Keratinocyte (primary cell): Measurements from ENCODE around the gene CYTH1. TPM values are rescaled to one million over a fixed set of nuclear protein-coding genes. Genes with fewer than 3 reads are reported as not detected.

Experiments used
- DNase-seq: peaks from one replicate; pipeline ENCODE4 v3.0.0-alpha.2; 2011; ENCODE audit warnings: low read depth, missing footprints, low spot score
- FAIRE-seq: peaks from 2 replicates; lab custom pipeline; 2011; peaks lifted over from hg19 to GRCh38; lab: Jason Lieb, UNC
- H2AFZ ChIP-seq: 2 replicates; pipeline ENCODE4 v1.6.0; 2012; ENCODE audit warnings: low read length, control low read depth, inconsistent platforms; ENCODE audit not compliant: control insufficient read depth
- H3K27ac ChIP-seq: 2 replicates; pipeline ENCODE4 v1.5.1; 2011; ENCODE audit warnings: low read length; ENCODE audit not compliant: control insufficient read depth, insufficient read depth
- H3K27me3 ChIP-seq: 3 replicates; pipeline ENCODE4 v1.6.0; 2011; ENCODE audit warnings: low read length; ENCODE audit not compliant: control insufficient read depth, insufficient read depth; ENCODE audit errors: extremely low read depth
- H3K36me3 ChIP-seq, 2 experiments: 2 replicates in 1 of 2; 3 replicates in 1 of 2; pipeline ENCODE4 v1.5.1; 2011; ENCODE audit warnings: low read length in 2 of 2, mild to moderate bottlenecking in 1 of 2; ENCODE audit not compliant: control insufficient read depth in 2 of 2, insufficient read depth in 2 of 2; ENCODE audit errors: extremely low read depth in 1 of 2
- H3K4me1 ChIP-seq: 3 replicates; pipeline ENCODE4 v1.5.1; 2011; ENCODE audit warnings: low read length; ENCODE audit not compliant: control insufficient read depth, insufficient read depth; ENCODE audit errors: extremely low read depth
- H3K4me2 ChIP-seq: 3 replicates; pipeline ENCODE4 v1.6.0; 2011; ENCODE audit warnings: low read depth, low read length; ENCODE audit not compliant: control insufficient read depth, insufficient read depth; ENCODE audit errors: extremely low read depth
- H3K4me3 ChIP-seq, 3 experiments: fragments of 200-600 bp in 1 of 3; sonication (generic) in 1 of 3; 2 replicates in 2 of 3; 3 replicates in 1 of 3; pipeline ENCODE4 v1.5.1; 2011 to 2016; ENCODE audit warnings: low read length in 3 of 3, mild to moderate bottlenecking in 3 of 3, control low read depth in 2 of 3, inconsistent platforms in 1 of 3, low read depth in 1 of 3, mixed read lengths in 1 of 3, mixed run types in 1 of 3, moderate library complexity in 1 of 3; ENCODE audit not compliant: control insufficient read depth in 2 of 3, insufficient read depth in 2 of 3; ENCODE audit errors: extremely low read depth in 1 of 3
- H3K79me2 ChIP-seq: 2 replicates; pipeline ENCODE4 v1.6.0; 2012; ENCODE audit warnings: low read length; ENCODE audit not compliant: control insufficient read depth, insufficient read depth
- H3K9ac ChIP-seq: 3 replicates; pipeline ENCODE4 v1.6.0; 2011; ENCODE audit warnings: low read length; ENCODE audit not compliant: control insufficient read depth, insufficient read depth; ENCODE audit errors: extremely low read depth
- H3K9me1 ChIP-seq: 3 replicates; pipeline ENCODE4 v1.6.0; 2011; ENCODE audit warnings: low read length; ENCODE audit not compliant: control insufficient read depth, insufficient read depth; ENCODE audit errors: extremely low read depth
- H3K9me3 ChIP-seq: 2 replicates; pipeline ENCODE4 v1.5.1; 2012; ENCODE audit warnings: low read depth, low read length; ENCODE audit not compliant: control insufficient read depth
- H4K20me1 ChIP-seq: 3 replicates; pipeline ENCODE4 v1.6.0; 2011; ENCODE audit warnings: low read length; ENCODE audit not compliant: control insufficient read depth, insufficient read depth; ENCODE audit errors: extremely low read depth
- EZH2 ChIP-seq: IDR thresholded peaks from one replicate; pipeline ENCODE4 v1.6.1; 2012; ENCODE audit warnings: inconsistent platforms, mild to moderate bottlenecking, low read length, moderate library complexity
- dilution Hi-C: fragments of 300-500 bp; cut with MboI; formaldehyde crosslinking; loops from one replicate; pipeline ENCODE4 v1.7.0; 2020; ENCODE audit warnings: low sequenced_read_pairs; ENCODE audit not compliant: extremely low pct_ligation_motif_present
- polyA plus RNA-seq, 5 experiments: library from polyadenylated mRNA; depleted of rRNA in 3 of 5; stranded (reverse) in 3 of 5; stranded (forward) in 1 of 5; unstranded in 1 of 5; fragments of >200 nt; gene quantifications; 1 replicate in 1 of 5; 2 replicates in 3 of 5; 3 replicates in 1 of 5; pipeline versions ENCODE4 v1.2.1 to v1.2.3, GENCODE V29; 2011 to 2012; ENCODE audit warnings: missing spikeins in 2 of 5, low read depth in 1 of 5, low replicate concordance in 1 of 5
- TF ChIP-seq, protein P1 (sequence below), 3 experiments: IDR thresholded peaks in 1 of 3; conservative IDR thresholded peaks in 1 of 3; optimal IDR thresholded peaks in 1 of 3; 2 replicates in 2 of 3; 3 replicates in 1 of 3; pipeline versions ENCODE3 to v1.5.1; 2011; ENCODE audit warnings: low read length in 3 of 3, mild to moderate bottlenecking in 3 of 3, moderate library complexity in 2 of 3, control low read depth in 1 of 3, inconsistent platforms in 1 of 3; ENCODE audit not compliant: insufficient read depth in 2 of 3; ENCODE audit errors: extremely low read depth in 1 of 3

Gene CYTH1
- polyA plus RNA-seq, 1 donor (not counting 4 experiments of a cell fraction or from before 2014, with no cell fraction given): 28.3 TPM

- Histone ChIP-seq H3K4me1 (peaks cover 12% of the 10 kb centered on the region), H3K36me3 (no peaks in the 10 kb centered on the region), H3K27ac (no peak overlapping the region), H3K4me3 (no peak overlapping the region), H3K27me3 (no peaks in the 10 kb centered on the region), H3K9ac (no peak overlapping the region), H3K79me2 (peaks cover 84% of the 10 kb centered on the region), H4K20me1 (peaks cover 8% of the 10 kb centered on the region), H3K9me1 (peaks cover 2% of the 10 kb centered on the region), H2AFZ (no peak overlapping the region), H3K4me2 (no peak overlapping the region), H3K9me3 (no peaks in the 10 kb centered on the region)
- TF ChIP-seq EZH2: no peak
- TF ChIP-seq, protein P1, sequence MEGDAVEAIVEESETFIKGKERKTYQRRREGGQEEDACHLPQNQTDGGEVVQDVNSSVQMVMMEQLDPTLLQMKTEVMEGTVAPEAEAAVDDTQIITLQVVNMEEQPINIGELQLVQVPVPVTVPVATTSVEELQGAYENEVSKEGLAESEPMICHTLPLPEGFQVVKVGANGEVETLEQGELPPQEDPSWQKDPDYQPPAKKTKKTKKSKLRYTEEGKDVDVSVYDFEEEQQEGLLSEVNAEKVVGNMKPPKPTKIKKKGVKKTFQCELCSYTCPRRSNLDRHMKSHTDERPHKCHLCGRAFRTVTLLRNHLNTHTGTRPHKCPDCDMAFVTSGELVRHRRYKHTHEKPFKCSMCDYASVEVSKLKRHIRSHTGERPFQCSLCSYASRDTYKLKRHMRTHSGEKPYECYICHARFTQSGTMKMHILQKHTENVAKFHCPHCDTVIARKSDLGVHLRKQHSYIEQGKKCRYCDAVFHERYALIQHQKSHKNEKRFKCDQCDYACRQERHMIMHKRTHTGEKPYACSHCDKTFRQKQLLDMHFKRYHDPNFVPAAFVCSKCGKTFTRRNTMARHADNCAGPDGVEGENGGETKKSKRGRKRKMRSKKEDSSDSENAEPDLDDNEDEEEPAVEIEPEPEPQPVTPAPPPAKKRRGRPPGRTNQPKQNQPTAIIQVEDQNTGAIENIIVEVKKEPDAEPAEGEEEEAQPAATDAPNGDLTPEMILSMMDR (optimal IDR thresholded peaks at IDR 0.05 in 1 of 3, IDR thresholded peaks at IDR 0.05 in 1 of 3, conservative IDR thresholded peaks at IDR 0.05 in 1 of 3; ENCODE audit: extremely low read depth in 1 of 3, insufficient read depth in 2 of 3, low read length in 3 of 3): no peak
- no peak for DNase-seq
- dilution Hi-C loops: no loop called here
- FAIRE-seq: no peak
Measured at GRCh38 chr17:78729641-78730040, 52.4 kb downstream of the CYTH1 start.

- no peaks in the 10 kb centered on the region for H3K36me3 ChIP-seq
- DNase-seq (no peak), FAIRE-seq (no peak)
- TF ChIP-seq EZH2: no peak
- TF ChIP-seq, protein P1 (optimal IDR thresholded peaks at IDR 0.05 in 1 of 3, IDR thresholded peaks at IDR 0.05 in 1 of 3, conservative IDR thresholded peaks at IDR 0.05 in 1 of 3; ENCODE audit: extremely low read depth in 1 of 3, insufficient read depth in 2 of 3, low read length in 3 of 3): no peak
- H3K4me2 ChIP-seq: no peak overlapping the region
- no peak overlapping the region for H3K4me3 ChIP-seq
- no peak overlapping the region for H2AFZ ChIP-seq
- no peak overlapping the region for H3K9ac ChIP-seq
- peaks cover 12% of the 10 kb centered on the region for H3K4me1 ChIP-seq
- dilution Hi-C loops: no loop called here
- peaks cover 6% of the 10 kb centered on the region for H3K9me1 ChIP-seq
- no peaks in the 10 kb centered on the region for H3K27me3 ChIP-seq
- no peak overlapping the region for H3K27ac ChIP-seq
- peaks cover 15% of the 10 kb centered on the region for H4K20me1 ChIP-seq
- peaks cover 85% of the 10 kb centered on the region for H3K79me2 ChIP-seq
- H3K9me3 ChIP-seq: no peaks in the 10 kb centered on the region
Measured at GRCh38 chr17:78728495-78728894, 53.6 kb downstream of the CYTH1 start.
